ENCODE measurements around the gene ZNF609.

- no peak for TF ChIP-seq CREB1 (IDR thresholded peaks at IDR 0.05; ENCODE audit: low read depth)
- TF ChIP-seq CTCF (IDR thresholded peaks at IDR 0.05 in 2 of 3, conservative IDR thresholded peaks at IDR 0.05 in 1 of 3; ENCODE audit: control insufficient read depth in 2 of 3, extremely low read depth in 1 of 3, insufficient read depth in 1 of 3, low read depth in 3 of 3, low read length in 3 of 3), result no peak
- no peak for TF ChIP-seq CREM (IDR thresholded peaks at IDR 0.05; ENCODE audit: low read depth)
- no peak for TF ChIP-seq ZBTB4 (CRISPR knock-in tag; IDR thresholded peaks at IDR 0.05)
Measured at GRCh38 chr15:64530918-64531317, 70.5 kb downstream of the ZNF609 start.
